Measurements from ENCODE around the gene EML6.

The EML6 gene

GRCh38 chr2:54755641-54756326 lies 32.3 kb downstream of the EML6 start:
- DNase-seq (ENCODE audit: low read depth in 2 of 2): no peak

- DNase-seq (ENCODE audit: low read depth in 2 of 2): no peak
These were observed 34.0 kb downstream of the EML6 start for GRCh38 chr2:54757500-54757899.

DNA sequence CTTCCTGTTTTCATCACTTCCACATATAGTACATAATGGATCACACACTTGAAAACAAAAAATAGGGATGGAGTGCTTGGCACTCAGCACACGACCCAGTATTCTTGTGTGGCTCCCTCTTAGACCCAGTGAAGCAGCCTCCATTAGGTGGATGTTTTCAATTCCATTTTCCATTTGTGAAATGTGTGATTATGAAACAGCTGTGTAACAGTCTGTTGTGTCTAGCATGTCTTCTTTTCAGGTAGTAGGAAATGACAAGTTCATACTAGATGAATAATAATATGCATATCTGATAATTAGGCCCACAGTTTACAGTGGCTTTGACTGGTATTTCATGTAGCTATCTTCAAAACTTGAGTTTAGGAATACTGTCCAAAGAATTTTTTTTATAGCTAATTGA lies 35.5 kb downstream of the EML6 start:
- DNase-seq (ENCODE audit: low read depth in 2 of 2): no peak

DNA sequence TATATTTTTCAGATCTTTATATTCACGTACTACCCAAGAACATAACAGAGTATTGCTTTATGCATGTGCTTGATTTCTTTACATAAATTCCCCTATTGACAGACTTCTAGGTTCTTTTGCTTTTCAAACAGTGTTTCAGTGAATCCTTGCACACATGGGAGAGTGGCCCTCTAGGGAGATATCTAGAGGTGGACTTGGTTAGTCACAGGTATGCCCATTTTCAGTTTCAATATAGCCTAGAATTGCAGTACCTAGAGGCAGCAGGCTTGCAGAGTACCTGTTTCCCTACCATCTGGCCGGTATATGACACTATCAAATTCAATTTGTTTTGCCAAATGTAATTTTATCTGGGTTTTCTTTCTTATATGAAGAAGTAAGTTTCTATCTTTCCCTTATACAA lies 36.8 kb downstream of the EML6 start:
- DNase-seq (ENCODE audit: low read depth in 2 of 2): no peak

- DNase-seq (ENCODE audit: low read depth in 2 of 2): no peak
These were observed 40.3 kb downstream of the EML6 start for GRCh38 chr2:54763636-54764291.

GRCh38 chr2:54767921-54768320 lies 44.5 kb downstream of the EML6 start:
- no peak for DNase-seq (ENCODE audit: low read depth in 2 of 2)

DNA sequence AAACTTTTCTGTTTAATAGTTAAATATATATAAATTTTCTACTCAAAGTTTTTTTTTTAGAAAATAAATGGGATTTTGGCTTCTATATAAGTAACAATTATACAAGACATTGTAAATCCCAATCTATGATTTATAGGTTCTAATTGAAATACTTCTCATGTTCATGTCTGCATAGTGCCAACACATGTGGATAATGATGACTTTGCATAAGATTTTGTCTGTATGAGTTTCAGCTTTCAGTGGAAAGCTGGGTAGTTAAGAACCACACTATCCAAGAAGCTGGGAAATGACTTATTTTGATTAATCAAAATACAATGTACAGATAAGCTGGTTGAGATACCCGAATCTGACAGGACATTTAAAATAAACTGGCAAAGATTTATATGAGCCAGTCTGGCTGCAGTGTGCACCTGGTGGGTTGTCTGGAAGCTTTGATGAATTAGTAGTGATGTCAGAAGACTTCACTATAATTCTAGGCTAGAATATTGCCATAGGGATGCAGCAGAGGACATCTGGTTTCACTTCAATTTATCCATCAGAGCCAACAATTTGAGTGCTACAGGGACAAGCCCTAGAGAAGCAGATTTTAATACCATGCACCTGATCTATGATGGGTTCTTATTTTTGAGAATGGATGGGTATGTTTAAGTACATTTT lies 45.4 kb downstream of the EML6 start:
- DNase-seq (ENCODE audit: low read depth in 2 of 2): no peak

DNA sequence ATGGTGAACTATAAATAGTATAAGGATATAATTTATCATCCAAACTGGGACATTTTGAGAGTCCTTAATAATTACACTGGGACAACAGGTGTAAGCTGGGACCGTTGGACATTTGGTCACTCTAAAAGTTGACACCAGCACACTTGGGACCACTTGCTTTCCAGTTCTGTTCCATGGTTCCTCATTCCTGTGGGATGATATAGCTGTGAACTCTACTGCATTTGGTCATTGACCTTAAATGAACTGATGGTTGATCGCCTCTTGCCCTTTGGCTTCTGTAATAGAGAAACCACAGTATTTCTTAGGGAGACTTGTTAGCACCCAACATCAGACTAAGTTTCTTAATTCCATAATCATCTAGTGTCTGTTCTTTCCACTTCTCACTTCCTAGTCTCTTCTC lies 46.7 kb downstream of the EML6 start:
- no peak for DNase-seq (ENCODE audit: low read depth in 2 of 2)

GRCh38 chr2:54770676-54771075 lies 47.2 kb downstream of the EML6 start:
- no peak for DNase-seq (ENCODE audit: low read depth in 2 of 2)

GRCh38 chr2:54771166-54771885 lies 47.9 kb downstream of the EML6 start:
- no peak for DNase-seq (ENCODE audit: low read depth in 2 of 2)

DNA sequence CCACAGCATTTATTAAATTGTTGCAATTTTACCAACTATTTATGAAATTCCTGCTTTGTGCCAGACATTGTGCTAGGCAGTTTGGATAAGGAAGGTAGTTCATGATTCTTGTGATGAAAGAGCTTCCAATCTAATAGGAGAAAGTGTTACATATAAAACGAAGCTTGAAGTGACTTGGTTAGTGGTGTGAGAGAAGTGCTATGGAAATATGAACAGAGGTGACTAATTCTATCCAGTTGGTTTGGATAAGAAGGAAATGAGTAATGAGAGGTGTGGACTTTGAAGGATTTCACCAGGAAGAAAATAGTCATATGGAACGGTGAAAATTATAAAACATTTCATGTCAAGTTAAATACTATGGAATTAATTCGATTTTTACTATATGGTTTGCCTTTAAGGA lies 48.6 kb downstream of the EML6 start:
- no peak for DNase-seq (ENCODE audit: low read depth in 2 of 2)

DNA sequence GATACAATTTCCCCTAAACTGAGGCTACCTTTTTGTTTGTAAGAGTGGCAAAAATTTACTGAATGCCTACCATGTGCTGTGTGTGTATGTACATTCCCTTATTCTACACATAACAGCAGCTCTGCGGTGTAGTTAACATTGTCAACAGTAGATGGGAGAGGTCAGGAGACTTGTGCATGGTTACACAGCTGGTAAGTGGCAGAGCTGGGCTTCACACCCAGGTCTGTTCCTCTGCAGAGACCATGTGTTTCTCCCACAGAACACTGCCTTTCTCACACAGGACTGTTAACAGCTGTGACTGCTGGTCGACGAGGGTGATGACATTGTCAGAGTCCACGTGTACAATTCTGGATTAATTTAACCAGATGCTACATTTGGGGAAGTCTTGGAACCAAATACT lies 49.1 kb downstream of the EML6 start:
- DNase-seq (ENCODE audit: low read depth in 2 of 2): no peak

- no peak for DNase-seq (ENCODE audit: low read depth in 2 of 2)
These were observed 49.8 kb downstream of the EML6 start for GRCh38 chr2:54773233-54773632.

DNA sequence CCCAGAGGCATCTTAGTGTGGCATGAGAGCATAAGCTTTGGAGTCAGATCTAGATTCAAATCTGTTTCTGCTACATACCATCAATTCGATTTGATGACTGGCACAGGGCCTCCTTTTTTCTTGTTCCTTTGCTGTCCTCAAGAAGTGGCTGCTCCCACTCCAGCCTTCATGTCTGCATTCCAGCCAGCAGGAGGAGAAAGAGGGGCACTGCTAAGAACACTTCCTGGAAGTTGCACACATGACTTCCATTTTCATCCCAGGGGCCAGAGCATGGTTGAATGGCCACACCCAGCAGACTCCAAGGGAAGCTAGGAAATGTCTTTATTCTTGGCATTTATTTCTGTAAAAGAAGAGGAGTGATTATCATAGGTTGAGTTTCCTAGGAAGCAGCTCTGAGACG lies 50.4 kb downstream of the EML6 start:
- no peak for DNase-seq (ENCODE audit: low read depth in 2 of 2)

- no peak for DNase-seq (ENCODE audit: low read depth in 2 of 2)
These were observed 52.2 kb downstream of the EML6 start for GRCh38 chr2:54775710-54776109.

- no peak for DNase-seq (ENCODE audit: low read depth in 2 of 2)
These were observed 53.0 kb downstream of the EML6 start for GRCh38 chr2:54776494-54776893.

- no peak for DNase-seq (ENCODE audit: low read depth in 2 of 2)
These were observed 59.9 kb downstream of the EML6 start for GRCh38 chr2:54783349-54783748.

GRCh38 chr2:54787270-54787669 lies 63.8 kb downstream of the EML6 start:
- no peak for DNase-seq (ENCODE audit: low read depth in 2 of 2)

DNA sequence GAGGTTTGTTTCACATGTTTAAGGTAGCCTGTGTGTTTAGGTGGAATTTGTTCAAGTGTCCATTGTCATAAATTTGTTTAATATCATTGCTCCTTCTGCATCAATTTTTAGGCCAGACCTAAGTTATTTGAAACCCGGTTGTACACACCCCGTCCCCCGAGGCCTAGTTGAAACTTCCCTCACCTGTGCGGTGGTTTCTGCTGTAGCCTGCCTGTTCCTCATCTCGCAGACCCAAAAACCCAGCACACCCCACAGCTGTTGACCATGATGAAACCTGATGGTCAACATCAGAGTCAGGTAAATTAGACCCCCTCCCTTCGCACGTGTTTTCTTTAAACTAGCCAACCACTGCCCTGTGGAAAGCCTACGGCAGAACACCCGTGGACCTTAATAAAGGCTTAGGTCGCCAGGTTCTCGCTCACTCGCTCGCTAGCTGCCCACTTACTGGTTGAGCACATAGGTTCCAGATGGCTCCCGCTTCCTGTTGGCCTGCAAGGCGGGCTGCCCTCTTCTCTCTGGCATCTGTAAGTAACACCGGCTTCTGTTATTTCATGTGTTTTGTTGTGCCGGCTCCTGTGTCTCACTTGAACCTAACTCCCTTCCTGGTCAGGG lies 64.4 kb downstream of the EML6 start:
- DNase-seq (ENCODE audit: low read depth in 2 of 2): no peak

DNA sequence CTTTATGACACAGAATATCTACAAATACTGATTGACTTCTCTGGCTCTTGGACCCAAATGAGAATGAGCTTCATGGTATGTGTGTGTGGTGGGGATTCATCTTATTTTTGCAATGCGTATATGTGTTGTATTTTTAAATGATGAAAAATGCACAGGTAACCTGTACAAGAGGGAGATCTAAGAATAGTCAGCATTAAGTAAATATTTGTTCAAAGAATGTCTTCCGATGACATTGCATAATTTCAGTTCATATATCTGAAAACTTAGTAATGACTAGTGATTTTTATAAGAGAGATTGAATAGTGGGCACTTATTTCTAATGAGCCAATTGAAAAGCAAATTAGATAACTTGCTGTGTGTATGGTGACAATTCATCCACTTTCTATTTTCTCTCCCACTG lies 66.4 kb downstream of the EML6 start:
- no peak for DNase-seq (ENCODE audit: low read depth in 2 of 2)

- DNase-seq (ENCODE audit: low read depth in 2 of 2): no peak
These were observed 68.4 kb downstream of the EML6 start for GRCh38 chr2:54791831-54792230.

DNA sequence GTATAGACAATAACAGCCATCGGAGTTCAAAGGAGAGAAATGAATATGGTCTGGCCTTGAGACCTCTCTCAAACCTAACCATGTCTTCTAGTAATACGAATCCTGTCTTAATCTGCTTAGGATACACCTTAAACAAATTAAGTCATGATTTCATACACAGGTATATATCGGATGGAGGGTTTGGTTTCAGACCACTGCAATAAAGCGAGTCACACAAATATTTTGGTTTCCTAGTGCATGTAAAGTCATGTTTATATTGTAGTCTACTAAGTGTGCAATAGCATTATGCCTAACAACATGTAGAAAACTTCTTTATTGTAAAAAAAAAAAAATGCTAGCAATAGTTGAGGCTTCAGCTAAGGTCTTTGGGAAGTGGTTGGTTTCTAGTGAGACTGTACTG lies 73.8 kb downstream of the EML6 start:
- no peak for DNase-seq (ENCODE audit: low read depth in 2 of 2)
